GM10266 (cell line): Measurements from ENCODE around the gene TOM1L1.
A peak's percentile ranks its signal among the peaks of the same experiment; 100 is the strongest.

Source experiments
- DNase-seq: peaks from one replicate; pipeline ENCODE4 v3.0.0; 2012; ENCODE audit errors: extremely low spot score
- CTCF ChIP-seq: IDR thresholded peaks from 2 replicates; pipeline ENCODE4 v1.5.1; 2012; ENCODE audit warnings: mild to moderate bottlenecking, low read depth; ENCODE audit not compliant: control insufficient read depth, insufficient read depth; ENCODE audit errors: missing control alignments

TOM1L1 gene

GRCh38 chr17:54967621-54968261, 67.1 kb downstream of the TOM1L1 start:
- peak; percentile 49 for TF ChIP-seq CTCF
- peak; percentile 20 for DNase-seq

- peak; percentile 86 for DNase-seq
- no peak for TF ChIP-seq CTCF
Observed at GRCh38 chr17:54968262-54968987, 67.8 kb downstream of the TOM1L1 start, which contains the start of the genes COX11 and STXBP4. Gene COX11, minus strand, starts transcription at chr17:54968654. Its CDS starts 8 bp downstream, at chr17:54968646. Gene STXBP4, plus strand, starts transcription at chr17:54968765. Its CDS starts 17,455 bp downstream, at chr17:54986220.

GRCh38 chr17:54968988-54969332, 68.3 kb downstream of the TOM1L1 start:
- no peak for TF ChIP-seq CTCF
- no peak for DNase-seq

GRCh38 chr17:54969658-54970572, 69.3 kb downstream of the TOM1L1 start:
- TF ChIP-seq CTCF: no peak
- no peak for DNase-seq

- DNase-seq: no peak
- TF ChIP-seq CTCF: no peak
Observed at GRCh38 chr17:54971147-54971546, 70.5 kb downstream of the TOM1L1 start.

- DNase-seq: no peak
- TF ChIP-seq CTCF: no peak
Observed at GRCh38 chr17:54971901-54972300, 71.2 kb downstream of the TOM1L1 start.
